Measurements from ENCODE around the gene SPATS2L. TPM values are rescaled to one million over a fixed set of nuclear protein-coding genes. Genes with fewer than 3 reads are reported as not detected.

Gene SPATS2L
- total RNA-seq, 1 donor from 2014 or later: 144 TPM

GRCh38 chr2:200425026-200425821 is 118.7 kb downstream of the SPATS2L start:
- intact Hi-C loops (cut with DNase I): no loop called here

GRCh38 chr2:200426754-200427153 is 120.3 kb downstream of the SPATS2L start:
- DNase-seq (ENCODE audit: low spot score): no peak
- intact Hi-C loops (cut with DNase I): no loop called here

More at GRCh38 chr2:200425026-200425821, 118.7 kb downstream of the SPATS2L start:
- DNase-seq (ENCODE audit: low spot score): no peak

GRCh38 chr2:200428961-200429665 is 122.6 kb downstream of the SPATS2L start:
- DNase-seq (ENCODE audit: low spot score): no peak
- intact Hi-C loops (cut with DNase I): no loop called here

- DNase-seq (ENCODE audit: low spot score): no peak
- intact Hi-C loops (cut with DNase I): no loop called here
These were observed 123.5 kb downstream of the SPATS2L start for GRCh38 chr2:200430017-200430416.

- no peak for DNase-seq (ENCODE audit: low spot score)
- intact Hi-C loops (cut with DNase I): no loop called here
These were observed 125.7 kb downstream of the SPATS2L start for GRCh38 chr2:200431996-200432705.

- no peak for DNase-seq (ENCODE audit: low spot score)
These were observed 128.9 kb downstream of the SPATS2L start for GRCh38 chr2:200435379-200435778.

GRCh38 chr2:200438251-200438650 is 131.8 kb downstream of the SPATS2L start:
- no peak for DNase-seq (ENCODE audit: low spot score)
- intact Hi-C loops (cut with DNase I): no loop called here

More at GRCh38 chr2:200435379-200435778, 128.9 kb downstream of the SPATS2L start:
- intact Hi-C loops (cut with DNase I): no loop called here

GRCh38 chr2:200438846-200439245 is 132.4 kb downstream of the SPATS2L start:
- intact Hi-C loops (cut with DNase I): no loop called here
- DNase-seq (ENCODE audit: low spot score): no peak

GRCh38 chr2:200439981-200440380 is 133.5 kb downstream of the SPATS2L start:
- no peak for DNase-seq (ENCODE audit: low spot score)
- intact Hi-C loops (cut with DNase I): no loop called here

- intact Hi-C loops (cut with DNase I): no loop called here
- no peak for DNase-seq (ENCODE audit: low spot score)
These were observed 136.0 kb downstream of the SPATS2L start for GRCh38 chr2:200442471-200442870.

GRCh38 chr2:200443376-200443775 is 136.9 kb downstream of the SPATS2L start:
- intact Hi-C loops (cut with DNase I): no loop called here
- no peak for DNase-seq (ENCODE audit: low spot score)

- DNase-seq (ENCODE audit: low spot score): no peak
- intact Hi-C loops (cut with DNase I): no loop called here
These were observed 137.4 kb downstream of the SPATS2L start for GRCh38 chr2:200443916-200444315.

GRCh38 chr2:200444530-200444929 is 138.0 kb downstream of the SPATS2L start:
- intact Hi-C loops (cut with DNase I): no loop called here
- DNase-seq (ENCODE audit: low spot score): no peak

GRCh38 chr2:200445284-200445683 is 138.8 kb downstream of the SPATS2L start:
- intact Hi-C loops (cut with DNase I): no loop called here

GRCh38 chr2:200446612-200447011 is 140.1 kb downstream of the SPATS2L start:
- intact Hi-C loops (cut with DNase I): no loop called here
- DNase-seq (ENCODE audit: low spot score): no peak

More at GRCh38 chr2:200445284-200445683, 138.8 kb downstream of the SPATS2L start:
- DNase-seq (ENCODE audit: low spot score): no peak

GRCh38 chr2:200447139-200447855 is 140.8 kb downstream of the SPATS2L start:
- intact Hi-C loops (cut with DNase I): no loop called here
- no peak for DNase-seq (ENCODE audit: low spot score)

GRCh38 chr2:200448455-200448854 is 142.0 kb downstream of the SPATS2L start:
- intact Hi-C loops (cut with DNase I): no loop called here
- DNase-seq (ENCODE audit: low spot score): no peak

- DNase-seq (ENCODE audit: low spot score): no peak
- intact Hi-C loops (cut with DNase I): no loop called here
These were observed 142.7 kb downstream of the SPATS2L start for GRCh38 chr2:200449149-200449548.

GRCh38 chr2:200450288-200450687 is 143.8 kb downstream of the SPATS2L start:
- intact Hi-C loops (cut with DNase I): no loop called here
- no peak for DNase-seq (ENCODE audit: low spot score)

- intact Hi-C loops (cut with DNase I): no loop called here
These were observed 145.0 kb downstream of the SPATS2L start for GRCh38 chr2:200451511-200451910.

More at GRCh38 chr2:200451511-200451910, 145.0 kb downstream of the SPATS2L start:
- no peak for DNase-seq (ENCODE audit: low spot score)

All from cardiac septum (tissue), 1 donor.